Kidney tubule cell (primary cell): ENCODE data around the gene CBR1.

ENCODE experiments used
- DNase-seq: peaks from one replicate; pipeline ENCODE4 v3.0.0-alpha.2; 2018; ENCODE audit warnings: low spot score

The CBR1 gene

GRCh38 chr21:36069713-36070583 is at the start of gene CBR1:
Gene CBR1 (plus strand): TSS chr21:36070024. CDS start chr21:36070116, 92 bp downstream.
- peak; percentile 89 for DNase-seq

- DNase-seq, result no peak
Observed at GRCh38 chr21:36021251-36021837, 48.5 kb upstream of the CBR1 start.

GRCh38 chr21:36022427-36023091 is 47.3 kb upstream of the CBR1 start:
- DNase-seq, result no peak

GRCh38 chr21:36023092-36023480 is 46.7 kb upstream of the CBR1 start:
- no peak for DNase-seq

- DNase-seq, result no peak
Observed at GRCh38 chr21:36024782-36025181, 45.0 kb upstream of the CBR1 start.

- no peak for DNase-seq
Observed at GRCh38 chr21:36027347-36027746, 42.5 kb upstream of the CBR1 start.

- peak; percentile 75 for DNase-seq
Observed at GRCh38 chr21:36028127-36029069, 41.4 kb upstream of the CBR1 start.

- no peak for DNase-seq
Observed at GRCh38 chr21:36029309-36029708, 40.5 kb upstream of the CBR1 start.

GRCh38 chr21:36030581-36031189 is 39.1 kb upstream of the CBR1 start:
- DNase-seq, result peak; percentile 13

- DNase-seq, result no peak
Observed at GRCh38 chr21:36032647-36033406, 37.0 kb upstream of the CBR1 start.

- no peak for DNase-seq
Observed at GRCh38 chr21:36034211-36034913, 35.5 kb upstream of the CBR1 start.

- peak; percentile 72 for DNase-seq
Observed at GRCh38 chr21:36035381-36035791, 34.4 kb upstream of the CBR1 start.

GRCh38 chr21:36038701-36039497 is 30.9 kb upstream of the CBR1 start:
- peak; percentile 31 for DNase-seq

GRCh38 chr21:36039861-36040260 is 30.0 kb upstream of the CBR1 start:
- no peak for DNase-seq

- no peak for DNase-seq
Observed at GRCh38 chr21:36040389-36040788, 29.4 kb upstream of the CBR1 start.

GRCh38 chr21:36041910-36042309 is 27.9 kb upstream of the CBR1 start:
- DNase-seq, result no peak

GRCh38 chr21:36044056-36044455 is 25.8 kb upstream of the CBR1 start:
- DNase-seq, result no peak

- DNase-seq, result no peak
Observed at GRCh38 chr21:36045993-36046392, 23.8 kb upstream of the CBR1 start.

- no peak for DNase-seq
Observed at GRCh38 chr21:36047139-36047538, 22.7 kb upstream of the CBR1 start.
